Measurements from ENCODE around the gene SESN1. TPM values are rescaled to one million over a fixed set of nuclear protein-coding genes. Genes with fewer than 3 reads are reported as not detected.

Gene SESN1
- 20.5 and 30.2 TPM in 2 replicates for total RNA-seq

GRCh38 chr6:109094416-109095035 lies at the start of gene SESN1:
TSS of gene SESN1 (minus strand) at chr6:109094846. CDS start at chr6:109094073, 773 bp downstream.

GRCh38 chr6:109095036-109095834 lies 589 bp upstream of the SESN1 start, which contains the start of gene CEP57L1:
TSS of gene CEP57L1 (plus strand) at chr6:109095507. CDS start at chr6:109145222, 49,715 bp downstream.

Other genes starting within 250 kb of the SESN1 start
- 0.34 and 1.00 TPM in 2 replicates for gene ARMC2, start 246.4 kb downstream of the SESN1 start, total RNA-seq
- gene CEP57L1, start 661 bp upstream of the SESN1 start, total RNA-seq: 14.0 and 16.0 TPM in 2 replicates